GM21576 (cell line): ENCODE results near the gene ARHGAP11A.

Experiments used
- ATAC-seq: cut with Tn5 transposase; IDR thresholded peaks from one replicate; pipeline ENCODE4 v1.9.1; 2021; ENCODE audit warnings: mild to moderate bottlenecking, moderate library complexity; ENCODE audit not compliant: unreplicated experiment

The ARHGAP11A gene

DNA sequence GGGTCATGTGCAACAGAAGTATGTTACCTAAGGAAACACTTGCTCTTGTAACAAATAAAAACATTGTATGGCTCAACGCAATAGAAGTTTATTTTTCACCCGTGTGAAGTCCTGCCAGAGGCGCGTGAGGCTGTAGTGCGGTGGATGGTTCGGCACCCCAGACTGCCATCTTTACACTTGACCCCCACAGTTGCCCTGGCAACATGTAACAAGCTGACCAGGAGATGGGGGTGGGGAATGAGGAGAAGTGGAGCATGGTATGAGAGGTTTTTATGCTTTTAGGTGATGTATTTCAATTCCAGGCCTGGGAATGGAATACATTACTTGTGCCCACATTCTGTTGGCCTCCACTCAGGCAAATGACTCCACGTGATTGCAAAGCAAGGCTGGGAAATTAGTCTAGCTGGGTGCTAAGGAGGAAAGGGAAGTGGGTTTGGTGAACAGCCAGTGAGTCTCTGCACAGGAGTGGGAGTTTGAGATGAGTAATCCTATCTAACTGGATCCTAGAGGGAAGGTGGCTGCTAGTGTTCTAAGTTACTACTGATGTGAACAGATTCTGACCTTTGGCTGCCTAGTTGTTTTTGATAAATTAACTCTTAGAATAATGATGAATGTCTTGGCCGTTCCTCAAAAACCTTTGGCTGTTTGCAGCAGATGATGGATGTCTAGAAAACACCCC is 68.7 kb downstream of the ARHGAP11A start:
- ATAC-seq, result no peak

DNA sequence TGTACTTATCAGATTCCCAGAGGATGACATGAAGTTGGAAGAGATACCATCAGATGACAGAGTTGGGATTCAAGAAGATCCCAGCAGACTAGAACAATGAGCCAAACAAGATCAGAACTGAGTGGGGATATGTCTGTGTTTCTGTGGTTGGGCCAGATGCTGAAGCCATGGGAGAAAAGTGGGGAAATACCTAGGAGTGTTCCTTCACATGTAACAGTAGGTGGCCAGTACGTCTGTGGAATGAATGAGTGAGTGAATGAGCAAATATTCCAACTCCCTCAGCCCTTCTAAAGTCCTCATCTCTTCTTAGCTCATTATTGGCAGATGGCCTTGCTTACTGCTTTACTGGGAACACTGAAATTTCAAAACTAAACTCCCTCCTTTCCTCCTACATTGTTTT is 70.3 kb downstream of the ARHGAP11A start:
- no peak for ATAC-seq

DNA sequence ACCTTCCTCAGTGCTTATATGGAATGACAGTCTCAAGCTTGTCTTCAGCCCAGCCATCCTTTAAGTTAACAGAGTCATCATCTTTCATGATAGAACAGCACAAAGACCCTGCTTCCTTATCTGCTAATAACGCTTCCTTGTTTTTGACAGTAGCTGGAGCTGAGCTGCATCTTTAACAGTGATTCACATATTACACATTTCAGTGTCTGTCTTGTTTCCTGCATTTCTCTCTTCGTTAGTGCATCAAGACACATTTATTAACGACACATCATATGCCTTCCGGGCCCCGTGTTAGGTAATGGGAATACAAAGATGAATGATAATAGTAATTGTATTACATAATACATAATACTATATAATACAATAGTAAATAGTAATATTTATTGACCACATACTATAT is 72.3 kb downstream of the ARHGAP11A start:
- ATAC-seq, result no peak

DNA sequence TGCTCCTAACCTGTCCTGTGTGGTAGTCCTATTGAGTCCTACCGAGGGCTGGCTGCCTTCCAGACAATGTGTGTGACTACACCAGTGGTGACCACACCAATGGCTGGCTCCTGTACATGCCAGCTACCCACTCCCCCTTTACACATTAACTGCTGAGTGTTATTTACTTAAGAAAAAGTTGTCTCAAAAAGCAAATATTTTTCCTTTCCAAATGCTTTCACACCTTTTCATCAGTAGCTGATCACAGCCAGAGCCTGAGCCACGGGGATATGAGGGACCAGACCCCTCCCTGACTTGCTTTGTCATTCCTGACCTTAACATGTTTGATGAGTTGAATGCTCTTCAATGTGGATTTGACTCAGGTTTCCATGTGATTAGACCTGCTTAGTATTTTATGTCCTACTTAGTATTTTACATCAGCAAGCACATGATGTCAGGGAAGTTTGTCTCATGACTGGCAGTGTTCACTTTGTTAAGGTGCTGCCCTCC is 72.9 kb downstream of the ARHGAP11A start:
- ATAC-seq, result no peak
